ENCODE measurements around the gene R3HDM4.

The R3HDM4 gene

GRCh38 chr19:873084-873483, 39.9 kb downstream of the R3HDM4 start:
- H3K4me1 Mint-ChIP-seq, result peaks cover 10% of the 10 kb centered on the region
- ATAC-seq, result peak; percentile 79
- H3K27ac Mint-ChIP-seq, result no peak overlapping the region
- no peaks in the 10 kb centered on the region for H3K9me3 Mint-ChIP-seq
- no peaks in the 10 kb centered on the region for H3K27me3 Mint-ChIP-seq
- no peak overlapping the region for H3K4me3 Mint-ChIP-seq
- peaks cover 4% of the 10 kb centered on the region for H3K36me3 Mint-ChIP-seq (ENCODE audit: low read depth)
- peak; percentile 72 for DNase-seq

GRCh38 chr19:872266-872951, 40.6 kb downstream of the R3HDM4 start:
- peak; percentile 82 for DNase-seq
- ATAC-seq, result peak; percentile 80
- H3K27me3 Mint-ChIP-seq, result no peaks in the 10 kb centered on the region

GRCh38 chr19:871446-872265, 41.4 kb downstream of the R3HDM4 start:
- H3K36me3 Mint-ChIP-seq (ENCODE audit: low read depth), result peaks cover 7% of the 10 kb centered on the region
- no peaks in the 10 kb centered on the region for H3K27me3 Mint-ChIP-seq
- peak overlapping the region; percentile 35 for H3K27ac Mint-ChIP-seq
- no peak overlapping the region for H3K4me3 Mint-ChIP-seq
- ATAC-seq (no peak), DNase-seq (no peak)
- peaks cover 10% of the 10 kb centered on the region for H3K4me1 Mint-ChIP-seq
- H3K9me3 Mint-ChIP-seq, result no peaks in the 10 kb centered on the region

More at GRCh38 chr19:872266-872951, 40.6 kb downstream of the R3HDM4 start:
- Mint-ChIP-seq H3K4me1 (peaks cover 10% of the 10 kb centered on the region), H3K9me3 (no peaks in the 10 kb centered on the region), H3K4me3 (peak overlapping the region; percentile 43), H3K36me3 (ENCODE audit: low read depth) (peaks cover 7% of the 10 kb centered on the region), H3K27ac (peak overlapping the region; percentile 31)

- ATAC-seq, result no peak
- Mint-ChIP-seq H3K27me3 (no peaks in the 10 kb centered on the region), H3K4me1 (peaks cover 10% of the 10 kb centered on the region)
These were observed 42.0 kb downstream of the R3HDM4 start for GRCh38 chr19:870963-871401.

GRCh38 chr19:870314-870713, 42.7 kb downstream of the R3HDM4 start:
- Mint-ChIP-seq H3K27ac (no peak overlapping the region), H3K9me3 (no peaks in the 10 kb centered on the region), H3K27me3 (no peaks in the 10 kb centered on the region), H3K4me3 (no peak overlapping the region), H3K36me3 (ENCODE audit: low read depth) (peaks cover 7% of the 10 kb centered on the region), H3K4me1 (peaks cover 10% of the 10 kb centered on the region)
- no peak for ATAC-seq
- DNase-seq, result no peak

More at GRCh38 chr19:870963-871401, 42.0 kb downstream of the R3HDM4 start:
- H3K9me3 Mint-ChIP-seq, result no peaks in the 10 kb centered on the region
- no peak overlapping the region for H3K4me3 Mint-ChIP-seq
- H3K36me3 Mint-ChIP-seq (ENCODE audit: low read depth), result peaks cover 7% of the 10 kb centered on the region
- no peak for DNase-seq
- H3K27ac Mint-ChIP-seq, result no peak overlapping the region

GRCh38 chr19:869245-870177, 43.5 kb downstream of the R3HDM4 start:
- no peak for DNase-seq
- Mint-ChIP-seq H3K4me3 (no peak overlapping the region), H3K4me1 (peaks cover 10% of the 10 kb centered on the region), H3K36me3 (ENCODE audit: low read depth) (peaks cover 7% of the 10 kb centered on the region), H3K27ac (no peak overlapping the region), H3K27me3 (no peaks in the 10 kb centered on the region), H3K9me3 (no peaks in the 10 kb centered on the region)
- no peak for ATAC-seq

- Mint-ChIP-seq H3K27me3 (no peaks in the 10 kb centered on the region), H3K4me3 (no peak overlapping the region), H3K27ac (no peak overlapping the region), H3K36me3 (ENCODE audit: low read depth) (peaks cover 8% of the 10 kb centered on the region), H3K9me3 (no peaks in the 10 kb centered on the region), H3K4me1 (peaks cover 12% of the 10 kb centered on the region)
- ATAC-seq, result no peak
- no peak for DNase-seq
These were observed 44.4 kb downstream of the R3HDM4 start for GRCh38 chr19:868458-869244.

- DNase-seq (no peak), ATAC-seq (no peak)
- Mint-ChIP-seq H3K27me3 (peaks cover 2% of the 10 kb centered on the region), H3K4me3 (no peak overlapping the region), H3K27ac (no peak overlapping the region), H3K4me1 (peaks cover 17% of the 10 kb centered on the region), H3K9me3 (no peaks in the 10 kb centered on the region), H3K36me3 (ENCODE audit: low read depth) (peaks cover 8% of the 10 kb centered on the region)
These were observed 45.1 kb downstream of the R3HDM4 start for GRCh38 chr19:867855-868457.

GRCh38 chr19:867301-867793, 45.7 kb downstream of the R3HDM4 start:
- H3K9me3 Mint-ChIP-seq, result no peaks in the 10 kb centered on the region
- H3K27ac Mint-ChIP-seq, result no peak overlapping the region
- peaks cover 2% of the 10 kb centered on the region for H3K27me3 Mint-ChIP-seq

GRCh38 chr19:866769-867300, 46.2 kb downstream of the R3HDM4 start:
- H3K4me1 Mint-ChIP-seq, result peaks cover 14% of the 10 kb centered on the region
- ATAC-seq (no peak), DNase-seq (no peak)
- peaks cover 8% of the 10 kb centered on the region for H3K36me3 Mint-ChIP-seq (ENCODE audit: low read depth)
- no peak overlapping the region for H3K4me3 Mint-ChIP-seq
- H3K27me3 Mint-ChIP-seq, result peaks cover 2% of the 10 kb centered on the region
- H3K9me3 Mint-ChIP-seq, result no peaks in the 10 kb centered on the region
- H3K27ac Mint-ChIP-seq, result no peak overlapping the region

More at GRCh38 chr19:867301-867793, 45.7 kb downstream of the R3HDM4 start:
- ATAC-seq (no peak), DNase-seq (no peak)
- Mint-ChIP-seq H3K36me3 (ENCODE audit: low read depth) (peaks cover 8% of the 10 kb centered on the region), H3K4me1 (peaks cover 18% of the 10 kb centered on the region), H3K4me3 (no peak overlapping the region)

GRCh38 chr19:863315-863620, 49.8 kb downstream of the R3HDM4 start:
- H3K27ac Mint-ChIP-seq, result no peak overlapping the region
- DNase-seq, result no peak
- H3K4me3 Mint-ChIP-seq, result peak overlapping the region; percentile 54
- no peak for ATAC-seq
- peaks cover 4% of the 10 kb centered on the region for H3K36me3 Mint-ChIP-seq (ENCODE audit: low read depth)
- peaks cover 12% of the 10 kb centered on the region for H3K4me1 Mint-ChIP-seq
- H3K27me3 Mint-ChIP-seq, result peaks cover 13% of the 10 kb centered on the region
- H3K9me3 Mint-ChIP-seq, result no peaks in the 10 kb centered on the region

GRCh38 chr19:862581-863314, 50.3 kb downstream of the R3HDM4 start:
- H3K4me3 Mint-ChIP-seq, result peak overlapping the region; percentile 48
- peak; percentile 79 for DNase-seq
- peaks cover 12% of the 10 kb centered on the region for H3K4me1 Mint-ChIP-seq
- ATAC-seq, result peak; percentile 26
- H3K9me3 Mint-ChIP-seq, result no peaks in the 10 kb centered on the region
- peaks cover 4% of the 10 kb centered on the region for H3K36me3 Mint-ChIP-seq (ENCODE audit: low read depth)
- peaks cover 14% of the 10 kb centered on the region for H3K27me3 Mint-ChIP-seq
- no peak overlapping the region for H3K27ac Mint-ChIP-seq
